Measurements from ENCODE around the gene CRYGC. TPM values are rescaled to one million over a fixed set of nuclear protein-coding genes. Genes with fewer than 3 reads are reported as not detected.

The CRYGC gene
- total RNA-seq, 2 donors from 2014 or later: not detected

- H3K4me3 ChIP-seq: no peak overlapping the region
- H3K27ac ChIP-seq: no peak overlapping the region
- no peak overlapping the region for H3K9ac ChIP-seq (ENCODE audit: low read depth in 2 of 2, low read length in 2 of 2)
- no peaks in the 10 kb centered on the region for H3K4me1 ChIP-seq
- no peaks in the 10 kb centered on the region for H3K9me3 ChIP-seq
- H3K27me3 ChIP-seq: no peaks in the 10 kb centered on the region
- no peak for TF ChIP-seq CTCF (IDR thresholded peaks at IDR 0.05)
- H3K36me3 ChIP-seq: no peaks in the 10 kb centered on the region
- no peak for DNase-seq
- intact Hi-C loops (cut with DNase I): loop anchor here (10.0 kb wide), 1 partner anchor 173 kb away; no protein-coding TSS in a partner anchor
Observed at GRCh38 chr2:208172125-208172524, 42.5 kb upstream of the CRYGC start.

DNA sequence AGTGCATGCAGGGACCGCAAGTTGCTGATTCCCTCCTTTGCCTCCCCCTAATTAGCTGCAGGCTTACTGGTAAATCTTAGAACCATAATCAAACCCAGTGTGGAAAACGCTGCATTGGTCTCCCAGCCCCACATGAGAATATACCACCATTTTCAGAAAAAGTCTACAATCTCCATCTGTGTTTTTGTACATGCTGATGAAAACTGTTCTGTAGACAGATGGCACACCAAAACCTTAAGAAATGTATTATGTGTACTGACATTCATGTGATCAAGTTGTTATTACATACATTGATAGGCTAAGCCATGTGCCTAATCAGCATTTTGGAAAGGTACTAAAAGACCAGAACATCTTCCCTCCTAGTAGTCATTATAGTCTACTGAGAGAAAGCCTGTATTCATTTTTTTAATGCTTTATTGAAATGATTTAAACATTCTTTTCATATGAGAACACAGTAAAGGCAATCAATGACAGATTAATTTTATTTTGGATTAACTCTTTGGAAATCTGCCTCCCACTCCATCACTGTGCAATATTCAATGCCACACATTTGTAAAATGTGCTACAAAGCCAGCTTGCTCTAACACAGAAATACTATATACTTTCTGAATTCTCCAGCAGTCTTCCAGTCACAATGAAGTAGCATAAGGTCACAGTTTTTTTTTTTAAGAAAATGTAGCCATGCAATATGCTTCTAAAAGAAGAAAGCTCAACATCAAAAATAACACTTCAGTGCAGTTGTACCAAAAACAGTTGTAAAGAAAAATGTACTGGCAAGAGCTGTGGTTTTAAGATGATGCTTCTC lies 35.5 kb upstream of the CRYGC start:
- Histone ChIP-seq H3K4me1 (no peaks in the 10 kb centered on the region), H3K27ac (no peak overlapping the region)
- no peak for TF ChIP-seq CTCF (IDR thresholded peaks at IDR 0.05)

DNA sequence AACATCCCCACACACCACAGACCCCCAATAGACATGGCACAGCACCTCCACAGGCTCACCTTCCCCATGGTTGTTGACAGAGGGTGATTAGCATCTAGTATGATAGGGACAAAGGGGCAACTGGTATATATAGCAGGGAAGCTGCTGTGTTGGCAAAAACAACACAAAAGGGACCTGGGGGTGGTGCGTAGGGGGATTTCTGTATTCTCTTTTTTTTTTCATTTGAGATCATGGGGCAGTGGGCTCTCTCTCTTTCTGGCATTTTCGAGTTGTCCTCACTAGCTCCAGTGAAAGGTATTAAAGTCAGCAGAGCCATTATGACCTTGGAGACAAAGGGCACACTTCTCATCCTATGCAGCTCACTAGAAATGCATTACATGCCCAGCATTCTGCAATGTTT lies 33.9 kb upstream of the CRYGC start, which contains the start of gene CRYGA:
Gene CRYGA (minus strand): TSS at position 101 of the 400 bp plus-strand sequence. CDS start 33 bp downstream, at position 68.
- Histone ChIP-seq H3K36me3 (no peaks in the 10 kb centered on the region), H3K9me3 (no peaks in the 10 kb centered on the region), H3K27me3 (no peaks in the 10 kb centered on the region), H3K27ac (no peak within 1 kb of the TSS), H3K9ac (ENCODE audit: low read depth in 2 of 2, low read length in 2 of 2) (no peak within 1 kb of the TSS), H3K4me3 (no peak within 1 kb of the TSS), H3K4me1 (no peaks in the 10 kb centered on the region)
- intact Hi-C loops (cut with DNase I): no loop called here
- no peak for TF ChIP-seq CTCF (IDR thresholded peaks at IDR 0.05)
- no peak for DNase-seq

More for the DNA sequence above, 35.5 kb upstream of the CRYGC start:
- no peak for DNase-seq
- no peak overlapping the region for H3K4me3 ChIP-seq
- intact Hi-C loops (cut with DNase I): no loop called here
- no peaks in the 10 kb centered on the region for H3K9me3 ChIP-seq
- no peak overlapping the region for H3K9ac ChIP-seq (ENCODE audit: low read depth in 2 of 2, low read length in 2 of 2)
- H3K36me3 ChIP-seq: no peaks in the 10 kb centered on the region
- no peaks in the 10 kb centered on the region for H3K27me3 ChIP-seq

GRCh38 chr2:208156439-208156838 lies 26.8 kb upstream of the CRYGC start:
- no peak for TF ChIP-seq CTCF (IDR thresholded peaks at IDR 0.05)

GRCh38 chr2:208153156-208153555 lies 23.5 kb upstream of the CRYGC start:
- H3K4me3 ChIP-seq: no peak overlapping the region
- no peaks in the 10 kb centered on the region for H3K36me3 ChIP-seq
- no peaks in the 10 kb centered on the region for H3K27me3 ChIP-seq
- H3K9ac ChIP-seq (ENCODE audit: low read depth in 2 of 2, low read length in 2 of 2): no peak overlapping the region
- H3K27ac ChIP-seq: no peak overlapping the region
- intact Hi-C loops (cut with DNase I): no loop called here
- TF ChIP-seq CTCF (IDR thresholded peaks at IDR 0.05): no peak
- DNase-seq: no peak
- no peaks in the 10 kb centered on the region for H3K9me3 ChIP-seq
- H3K4me1 ChIP-seq: no peaks in the 10 kb centered on the region

More at GRCh38 chr2:208156439-208156838, 26.8 kb upstream of the CRYGC start:
- Histone ChIP-seq H3K27me3 (no peaks in the 10 kb centered on the region), H3K36me3 (no peaks in the 10 kb centered on the region), H3K9me3 (no peaks in the 10 kb centered on the region), H3K27ac (no peak overlapping the region), H3K4me3 (no peak overlapping the region), H3K4me1 (no peaks in the 10 kb centered on the region), H3K9ac (ENCODE audit: low read depth in 2 of 2, low read length in 2 of 2) (no peak overlapping the region)
- intact Hi-C loops (cut with DNase I): no loop called here
- no peak for DNase-seq
